GM18868 (cell line): ENCODE results near the gene S100A8.
"Not testable (repeated sequence)": the region's sequence is repeated elsewhere in the genome, so short reads cannot be mapped to it uniquely, and the experiment has no call there.

Source experiments
- ATAC-seq: cut with Tn5 transposase; IDR thresholded peaks from one replicate; pipeline ENCODE4 v1.9.1; 2021; ENCODE audit warnings: mild to moderate bottlenecking, moderate library complexity; ENCODE audit not compliant: unreplicated experiment

S100A8 gene

GRCh38 chr1:153417136-153417888 lies 26.4 kb upstream of the S100A8 start:
- ATAC-seq, result no peak

GRCh38 chr1:153415850-153416570 lies 25.1 kb upstream of the S100A8 start, which contains the start of gene S100A7A:
Gene S100A7A, plus strand, starts transcription at chr1:153416520. Its CDS starts 1,563 bp downstream, at chr1:153418083.
- ATAC-seq, result no peak

GRCh38 chr1:153413961-153414360 lies 23.1 kb upstream of the S100A8 start:
- not testable (repeated sequence) for ATAC-seq

GRCh38 chr1:153407274-153407673 lies 16.4 kb upstream of the S100A8 start:
- ATAC-seq, result not testable (repeated sequence)

GRCh38 chr1:153405825-153406599 lies 15.1 kb upstream of the S100A8 start:
- ATAC-seq, result not testable (repeated sequence)

GRCh38 chr1:153404768-153405167 lies 13.9 kb upstream of the S100A8 start:
- no peak for ATAC-seq

- ATAC-seq, result no peak
These were observed 13.3 kb upstream of the S100A8 start for GRCh38 chr1:153404086-153404635.

GRCh38 chr1:153403421-153404085 lies 12.7 kb upstream of the S100A8 start:
- ATAC-seq, result no peak

- no peak for ATAC-seq
These were observed 11.4 kb upstream of the S100A8 start for GRCh38 chr1:153402226-153402625.

GRCh38 chr1:153401461-153401860 lies 10.6 kb upstream of the S100A8 start:
- ATAC-seq, result no peak

- no peak for ATAC-seq
These were observed 9.4 kb upstream of the S100A8 start for GRCh38 chr1:153400244-153400643.

- no peak for ATAC-seq
These were observed 8.7 kb upstream of the S100A8 start for GRCh38 chr1:153399401-153400055.

- no peak for ATAC-seq
These were observed 7.2 kb upstream of the S100A8 start for GRCh38 chr1:153397924-153398651.

- ATAC-seq, result no peak
These were observed 6.4 kb upstream of the S100A8 start for GRCh38 chr1:153397051-153397923.

- ATAC-seq, result no peak
These were observed 5.6 kb upstream of the S100A8 start for GRCh38 chr1:153396461-153396860.

- no peak for ATAC-seq
These were observed 4.9 kb upstream of the S100A8 start for GRCh38 chr1:153395776-153396175.

GRCh38 chr1:153395136-153395685 lies 4.3 kb upstream of the S100A8 start:
- ATAC-seq, result no peak

GRCh38 chr1:153394391-153394790 lies 3.5 kb upstream of the S100A8 start:
- no peak for ATAC-seq
